ENCODE results near the gene OSGEP.

Gene OSGEP

DNA sequence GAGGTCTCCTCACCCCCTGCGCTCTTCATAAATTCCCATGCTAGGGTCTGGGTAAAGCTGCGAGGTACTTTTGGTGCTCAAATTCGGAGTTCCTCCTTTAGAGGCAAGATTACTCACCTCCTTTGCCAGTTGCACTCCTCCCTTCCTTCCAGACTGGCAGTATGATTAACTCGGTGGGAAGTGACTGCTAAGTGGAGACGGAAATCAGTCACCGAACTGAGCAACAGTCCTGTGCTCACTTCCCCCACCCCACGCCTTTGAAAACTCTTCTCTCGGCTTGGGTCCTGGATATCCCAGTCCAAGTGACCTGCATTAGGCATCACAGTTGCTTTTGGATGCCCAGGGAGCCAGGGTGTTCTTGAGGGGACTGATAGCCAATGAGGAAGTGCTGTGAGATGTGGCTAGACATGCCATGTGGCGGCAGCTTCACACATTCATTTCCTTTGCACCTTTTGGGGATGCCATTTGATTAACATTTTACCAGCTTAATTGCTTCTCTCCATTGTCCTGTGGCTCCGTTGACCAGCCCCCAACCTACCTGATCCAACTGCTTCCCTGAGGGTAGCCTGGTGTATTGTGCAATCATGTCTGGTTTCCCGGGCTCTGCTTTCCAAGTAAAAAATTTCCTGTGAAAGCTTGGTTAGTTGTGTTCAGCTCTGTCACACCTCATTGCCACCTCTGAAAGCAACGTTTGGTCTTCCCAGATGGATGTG is 15.4 kb upstream of the OSGEP start:
- peak overlapping the region; percentile 74 for H3K4me3 ChIP-seq (ENCODE audit: low read depth, low read length)
- TF ChIP-seq, protein P1, sequence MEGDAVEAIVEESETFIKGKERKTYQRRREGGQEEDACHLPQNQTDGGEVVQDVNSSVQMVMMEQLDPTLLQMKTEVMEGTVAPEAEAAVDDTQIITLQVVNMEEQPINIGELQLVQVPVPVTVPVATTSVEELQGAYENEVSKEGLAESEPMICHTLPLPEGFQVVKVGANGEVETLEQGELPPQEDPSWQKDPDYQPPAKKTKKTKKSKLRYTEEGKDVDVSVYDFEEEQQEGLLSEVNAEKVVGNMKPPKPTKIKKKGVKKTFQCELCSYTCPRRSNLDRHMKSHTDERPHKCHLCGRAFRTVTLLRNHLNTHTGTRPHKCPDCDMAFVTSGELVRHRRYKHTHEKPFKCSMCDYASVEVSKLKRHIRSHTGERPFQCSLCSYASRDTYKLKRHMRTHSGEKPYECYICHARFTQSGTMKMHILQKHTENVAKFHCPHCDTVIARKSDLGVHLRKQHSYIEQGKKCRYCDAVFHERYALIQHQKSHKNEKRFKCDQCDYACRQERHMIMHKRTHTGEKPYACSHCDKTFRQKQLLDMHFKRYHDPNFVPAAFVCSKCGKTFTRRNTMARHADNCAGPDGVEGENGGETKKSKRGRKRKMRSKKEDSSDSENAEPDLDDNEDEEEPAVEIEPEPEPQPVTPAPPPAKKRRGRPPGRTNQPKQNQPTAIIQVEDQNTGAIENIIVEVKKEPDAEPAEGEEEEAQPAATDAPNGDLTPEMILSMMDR (IDR thresholded peaks at IDR 0.05; ENCODE audit: low read depth, low read length) = no peak
- H3K36me3 ChIP-seq = peaks cover 25% of the 10 kb centered on the region
- H3K27ac ChIP-seq = no peak overlapping the region; the same call in 1 of the 2 replicates
- no peaks in the 10 kb centered on the region for H3K9me3 ChIP-seq (ENCODE audit: severe bottlenecking)
- no peaks in the 10 kb centered on the region for H3K27me3 ChIP-seq (ENCODE audit: insufficient read depth, low read depth, severe bottlenecking)
- peak; percentile 11 for DNase-seq

DNA sequence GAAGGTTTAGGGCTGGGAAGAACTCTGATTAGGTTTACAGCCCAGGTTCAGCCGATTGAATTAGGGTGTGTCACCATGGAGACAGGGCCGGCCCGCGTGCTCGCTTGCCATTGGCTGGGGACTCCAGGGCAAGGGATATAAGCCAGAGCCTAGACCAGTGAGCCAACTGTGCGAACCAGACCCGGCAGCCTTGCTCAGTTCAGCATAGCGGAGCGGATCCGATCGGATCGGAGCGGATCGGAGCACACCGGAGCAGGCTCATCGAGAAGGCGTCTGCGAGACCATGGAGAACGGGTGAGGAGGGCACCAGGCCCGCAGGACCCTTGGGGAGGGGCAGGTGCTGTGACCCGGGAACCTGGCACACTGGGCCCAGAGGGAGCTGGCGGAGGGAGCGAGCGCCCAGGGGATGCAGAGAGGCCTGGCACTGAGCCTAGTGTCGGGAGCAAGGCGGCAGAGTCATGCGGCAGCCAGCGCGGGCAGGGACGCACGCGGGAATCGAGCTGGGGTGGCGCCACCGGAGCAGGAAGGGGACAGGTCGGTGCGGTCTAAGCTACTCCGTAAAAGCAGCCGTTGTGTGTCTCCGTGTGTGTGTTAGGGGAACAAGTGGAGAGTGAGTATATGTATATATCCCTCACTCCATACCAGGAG is 14.8 kb upstream of the OSGEP start, which contains the start of gene PNP:
Gene PNP, plus strand, starts transcription at position 165 of the 648 bp plus-strand sequence. Its CDS starts 119 bp downstream, at position 284.
- Histone ChIP-seq H3K4me3 (ENCODE audit: low read depth, low read length) (peak within 1 kb of the TSS; percentile 74), H3K27ac (peak within 1 kb of the TSS; percentile 59), H3K36me3 (peaks cover 19% of the 10 kb centered on the region), H3K27me3 (ENCODE audit: insufficient read depth, low read depth, severe bottlenecking) (no peaks in the 10 kb centered on the region), H3K9me3 (ENCODE audit: severe bottlenecking) (no peaks in the 10 kb centered on the region)
- peak; percentile 93 for DNase-seq
- TF ChIP-seq, protein P1 (IDR thresholded peaks at IDR 0.05; ENCODE audit: low read depth, low read length) = no peak

DNA sequence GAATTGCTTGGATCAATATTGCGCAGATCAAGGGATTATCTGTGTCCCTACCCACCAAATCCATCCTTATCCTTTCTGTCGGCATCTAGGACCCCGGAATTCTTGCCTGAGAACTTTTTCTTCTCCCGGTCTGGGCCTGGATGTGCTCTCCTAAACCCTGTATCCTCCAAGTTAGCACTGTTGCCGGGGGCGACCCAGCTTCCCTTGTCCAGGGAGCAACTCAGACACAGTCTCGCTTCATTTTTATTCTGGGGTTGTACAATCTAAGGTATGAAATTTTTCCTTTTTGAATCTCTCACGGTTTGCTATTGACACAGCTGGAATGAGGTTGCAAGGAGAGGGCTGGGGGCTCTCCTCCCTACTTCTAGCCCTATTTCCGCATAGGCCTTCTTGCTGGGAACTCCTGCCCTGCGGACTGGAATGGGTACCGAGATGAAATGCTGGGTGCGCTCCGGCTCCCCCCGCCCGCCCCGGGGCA is 14.2 kb upstream of the OSGEP start:
- no peak for DNase-seq
- peaks cover 13% of the 10 kb centered on the region for H3K36me3 ChIP-seq
- H3K27me3 ChIP-seq (ENCODE audit: insufficient read depth, low read depth, severe bottlenecking) = no peaks in the 10 kb centered on the region
- H3K9me3 ChIP-seq (ENCODE audit: severe bottlenecking) = no peaks in the 10 kb centered on the region
- peak overlapping the region; percentile 39 for H3K27ac ChIP-seq
- H3K4me3 ChIP-seq (ENCODE audit: low read depth, low read length) = peak overlapping the region; percentile 74
- TF ChIP-seq, protein P1 (IDR thresholded peaks at IDR 0.05; ENCODE audit: low read depth, low read length) = no peak

DNA sequence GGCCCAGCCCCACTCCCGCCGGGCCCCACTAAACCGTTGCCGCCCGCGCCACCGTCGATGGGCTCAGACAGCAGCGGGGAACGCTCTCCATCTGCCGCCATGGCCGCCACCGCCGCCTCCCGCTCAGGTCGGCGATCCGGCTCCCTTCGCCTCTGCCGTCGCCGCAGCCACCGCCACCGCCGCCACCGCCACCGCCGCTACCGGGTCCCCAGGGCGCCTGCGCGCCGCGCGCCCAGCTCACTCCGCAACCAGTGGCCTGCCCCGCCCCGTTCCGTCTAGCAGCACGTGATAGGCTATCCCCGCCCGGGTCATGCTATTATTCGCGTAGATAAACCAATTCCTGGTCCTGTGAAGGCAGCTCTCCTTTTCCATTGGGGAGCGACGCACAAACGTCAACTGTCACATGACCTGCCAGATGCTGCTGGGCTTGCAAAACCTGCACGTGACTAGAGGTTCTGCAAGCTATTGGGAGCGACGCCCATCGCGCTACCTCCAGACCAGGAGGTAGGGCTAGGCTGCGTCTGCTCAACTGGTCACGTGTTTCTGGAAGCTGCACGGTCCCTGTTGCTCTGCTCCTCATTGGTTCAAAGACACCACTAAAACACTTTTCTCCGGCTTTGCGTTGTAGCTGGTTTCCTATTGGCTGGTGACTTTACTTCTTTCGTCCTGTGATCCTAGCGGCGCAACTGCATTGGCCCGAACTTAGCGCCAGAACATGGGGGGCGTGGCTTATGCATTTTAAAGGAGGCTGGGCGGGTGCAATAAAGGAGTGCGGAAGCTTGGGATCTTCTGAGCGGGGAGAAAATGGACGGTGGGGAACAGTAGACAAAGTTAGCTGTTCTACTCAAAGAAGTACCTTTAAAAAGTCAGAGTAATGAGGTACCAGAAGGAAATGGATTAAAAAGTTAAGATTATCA is 6.9 kb upstream of the OSGEP start, which contains the start of gene PIP4P1:
Gene PIP4P1, minus strand, starts transcription at position 210 of the 917 bp plus-strand sequence. Its CDS starts 109 bp downstream, at position 101.
- H3K9me3 ChIP-seq (ENCODE audit: severe bottlenecking) = no peaks in the 10 kb centered on the region
- peak; percentile 99 for DNase-seq
- peak within 1 kb of the TSS; percentile 80 for H3K4me3 ChIP-seq (ENCODE audit: low read depth, low read length)
- peak within 1 kb of the TSS; percentile 91 for H3K27ac ChIP-seq
- H3K27me3 ChIP-seq (ENCODE audit: insufficient read depth, low read depth, severe bottlenecking) = no peaks in the 10 kb centered on the region
- H3K36me3 ChIP-seq = peaks cover 42% of the 10 kb centered on the region
- TF ChIP-seq, protein P1 (IDR thresholded peaks at IDR 0.05; ENCODE audit: low read depth, low read length) = no peak

DNA sequence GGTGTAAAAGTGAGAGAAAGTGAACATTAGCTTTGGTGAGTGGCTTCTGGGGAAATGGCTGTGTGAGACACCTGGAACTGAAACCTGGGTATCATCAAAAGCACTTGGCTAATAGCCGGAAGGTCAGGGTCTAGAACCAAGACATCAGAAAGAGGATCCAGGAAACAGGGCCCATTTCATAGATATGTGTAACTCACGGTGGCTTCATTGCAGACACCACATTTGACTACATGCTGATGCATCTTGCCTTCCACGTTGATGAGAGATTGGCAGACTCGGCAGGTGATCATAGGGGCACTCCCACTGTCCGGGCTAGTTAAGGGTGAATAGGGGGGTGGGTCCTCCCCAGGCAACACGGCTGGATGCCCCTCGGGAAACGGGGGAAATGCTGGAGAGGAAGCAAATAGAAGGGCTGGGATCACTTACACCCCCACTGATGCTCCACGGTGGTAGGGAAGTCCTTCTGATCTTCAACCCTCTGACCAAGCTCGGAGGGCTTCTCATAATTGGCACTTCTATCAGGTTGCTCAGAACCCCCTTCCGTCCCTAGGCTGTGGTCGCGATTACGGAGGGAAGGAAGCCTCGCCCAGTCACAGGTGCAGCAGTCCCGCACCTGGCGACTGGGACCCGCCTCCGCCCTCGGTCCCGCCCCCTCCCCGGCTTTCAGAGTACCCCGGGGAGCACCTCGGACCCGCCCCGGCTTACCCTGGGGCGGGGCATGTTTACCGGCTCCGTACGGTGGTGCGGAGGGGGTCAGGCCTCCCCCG is 6.0 kb upstream of the OSGEP start:
- Histone ChIP-seq H3K9me3 (ENCODE audit: severe bottlenecking) (no peaks in the 10 kb centered on the region), H3K27me3 (ENCODE audit: insufficient read depth, low read depth, severe bottlenecking) (no peaks in the 10 kb centered on the region), H3K36me3 (peaks cover 50% of the 10 kb centered on the region), H3K27ac (peak overlapping the region; percentile 91), H3K4me3 (ENCODE audit: low read depth, low read length) (peak overlapping the region; percentile 80)
- DNase-seq = peak; percentile 49
- TF ChIP-seq, protein P1 (IDR thresholded peaks at IDR 0.05; ENCODE audit: low read depth, low read length) = no peak
